Tibial nerve (tissue), 4 donors: ENCODE measurements around the gene TRIM28. TPM values are rescaled to one million over a fixed set of nuclear protein-coding genes. Genes with fewer than 3 reads are reported as not detected.

Experiments used
- DNase-seq, 2 donors: peaks; one replicate each; pipeline ENCODE4 v3.0.0-alpha.2; 2019; ENCODE audit warnings: low spot score in 2 of 2
- H3K27ac ChIP-seq, 4 donors: fragments of 200-600 bp; sonication (generic) in 3 of 4; one replicate each; pipeline ENCODE4 v1.5.1; 2017 to 2019; ENCODE audit warnings: mild to moderate bottlenecking in 1 of 4
- H3K27me3 ChIP-seq, 2 donors: fragments of 200-600 bp; sonication (generic) in 1 of 2; one replicate each; pipeline versions ENCODE4 v1.5.1 to v1.6.0; 2017 to 2019
- H3K36me3 ChIP-seq, 3 donors: fragments of 200-600 bp; sonication (generic); one replicate each; pipeline ENCODE4 v1.5.1; 2018 to 2019
- H3K4me1 ChIP-seq, 4 donors: fragments of 200-600 bp; sonication (generic) in 3 of 4; one replicate each; pipeline ENCODE4 v1.5.1; 2017 to 2019
- H3K4me3 ChIP-seq, 4 donors: fragments of 200-600 bp; sonication (generic) in 3 of 4; one replicate each; pipeline ENCODE4 v1.5.1; 2017 to 2019; ENCODE audit warnings: mild to moderate bottlenecking in 1 of 4, moderate library complexity in 1 of 4
- H3K9me3 ChIP-seq, 4 donors: fragments of 200-600 bp; sonication (generic) in 3 of 4; one replicate each; pipeline ENCODE4 v1.5.1; 2017 to 2019
- CTCF ChIP-seq, 5 experiments: fragments of 200-600 bp in 3 of 5; fragments of 450-650 bp in 2 of 5; sonication (generic) in 3 of 5; IDR thresholded peaks; one replicate each; pipeline ENCODE4 v1.5.1; 2016 to 2019; ENCODE audit warnings: antibody characterized with exemption in 5 of 5, mild to moderate bottlenecking in 3 of 5, moderate library complexity in 2 of 5
- EP300 ChIP-seq, 2 donors: sonication (generic); formaldehyde crosslinking; IDR thresholded peaks; one replicate each; pipeline ENCODE4 v1.6.1; 2017; ENCODE audit warnings: antibody characterized with exemption in 2 of 2, mild to moderate bottlenecking in 1 of 2
- POLR2A ChIP-seq, 2 donors: fragments of 450-650 bp; IDR thresholded peaks; one replicate each; pipeline ENCODE4 v1.6.1; 2017; ENCODE audit warnings: antibody characterized with exemption in 2 of 2, mild to moderate bottlenecking in 2 of 2, moderate library complexity in 2 of 2
- WGBS, 2 donors: methylation state at CpG; one replicate each; pipeline ENCODE4 v1.1.5; 2018; 5-methylcytosine and 5-hydroxymethylcytosine counted together
- total RNA-seq, 4 donors: library from RNA; depleted of rRNA; stranded (reverse); fragments of >200 nt; gene quantifications; one replicate each; pipeline ENCODE4 v1.1.0, GENCODE V29; 2016

TRIM28 gene
- total RNA-seq, 4 donors from 2014 or later: 136 to 299 (median 159) TPM

GRCh38 chr19:58559275-58560006 lies 15.6 kb downstream of the TRIM28 start:
- peak overlapping the region; percentile 97 to 100 (median 100) for H3K27ac ChIP-seq
- H3K4me1 ChIP-seq: peaks cover 5 to 70% (median 51%) of the 10 kb centered on the region in 4 donors
- H3K36me3 ChIP-seq: peaks cover 0 to 13% (median 0%) of the 10 kb centered on the region in 3 donors
- H3K27me3 ChIP-seq: peaks cover 0 to 12% of the 10 kb centered on the region in 2 donors
- H3K4me3 ChIP-seq: peak overlapping the region; percentile 57 to 93 (median 84)
- WGBS, 2 donors: 0 to 1% methylated on average over 27 to 32 of the region's 33 CpGs
- peak; percentile 80 to 86 for DNase-seq
- peak in 1 of 2 donors; percentile 85 for TF ChIP-seq EP300 (IDR thresholded peaks at IDR 0.05)
- TF ChIP-seq POLR2A (IDR thresholded peaks at IDR 0.05): peak; percentile 64 to 71
- no peak for TF ChIP-seq CTCF (IDR thresholded peaks at IDR 0.05)
- no peaks in the 10 kb centered on the region for H3K9me3 ChIP-seq

- peaks cover 0 to 14% (median 0%) of the 10 kb centered on the region in 3 donors for H3K36me3 ChIP-seq
- H3K27ac ChIP-seq: peak overlapping the region in 3 of 4 donors; percentile 100
- no peaks in the 10 kb centered on the region for H3K9me3 ChIP-seq
- 77 to 88% methylated on average over 8 of the region's 8 CpGs for WGBS, 2 donors
- H3K4me1 ChIP-seq: peaks cover 5 to 67% (median 50%) of the 10 kb centered on the region in 4 donors
- H3K27me3 ChIP-seq: peaks cover 0 to 12% of the 10 kb centered on the region in 2 donors
- DNase-seq: no peak
- peak overlapping the region in 3 of 4 donors; percentile 57 to 93 (median 91) for H3K4me3 ChIP-seq
- TF ChIP-seq EP300 (IDR thresholded peaks at IDR 0.05): no peak
- no peak for TF ChIP-seq POLR2A (IDR thresholded peaks at IDR 0.05)
- TF ChIP-seq CTCF (IDR thresholded peaks at IDR 0.05): no peak
Measured at GRCh38 chr19:58560007-58560887, 16.4 kb downstream of the TRIM28 start.

GRCh38 chr19:58560921-58561320 lies 17.1 kb downstream of the TRIM28 start:
- DNase-seq: no peak
- Histone ChIP-seq H3K9me3 (no peaks in the 10 kb centered on the region), H3K27ac (no peak overlapping the region), H3K27me3 (peaks cover 0 to 12% of the 10 kb centered on the region in 2 donors), H3K4me1 (peaks cover 5 to 61% (median 43%) of the 10 kb centered on the region in 4 donors), H3K4me3 (no peak overlapping the region), H3K36me3 (peaks cover 0 to 16% (median 0%) of the 10 kb centered on the region in 3 donors)
- no peak for TF ChIP-seq CTCF (IDR thresholded peaks at IDR 0.05)

- Histone ChIP-seq H3K4me3 (peak overlapping the region; percentile 21 to 52 (median 35)), H3K4me1 (peaks cover 3 to 54% (median 37%) of the 10 kb centered on the region in 4 donors), H3K36me3 (peaks cover 0 to 16% (median 0%) of the 10 kb centered on the region in 3 donors), H3K9me3 (no peaks in the 10 kb centered on the region), H3K27me3 (peaks cover 0 to 12% of the 10 kb centered on the region in 2 donors), H3K27ac (peak overlapping the region in 1 of 4 donors; percentile 42)
- no peak for TF ChIP-seq EP300 (IDR thresholded peaks at IDR 0.05)
- TF ChIP-seq POLR2A (IDR thresholded peaks at IDR 0.05): no peak
- TF ChIP-seq CTCF (IDR thresholded peaks at IDR 0.05): no peak
- WGBS, 2 donors: 57 to 59% methylated on average over 9 to 13 of the region's 16 CpGs
- DNase-seq: no peak
Measured at GRCh38 chr19:58561373-58562121, 17.7 kb downstream of the TRIM28 start.
